IMR-90 (cell line): ENCODE measurements around the gene CAMTA2. TPM values are rescaled to one million over a fixed set of nuclear protein-coding genes. Genes with fewer than 3 reads are reported as not detected.

ENCODE experiments used
- ATAC-seq: fragments of 200-7000 bp; cut with Tn5 transposase; 2 replicates; pipeline ENCODE4 v1.9.1; 2020; ENCODE audit warnings: low read depth, mild to moderate bottlenecking, moderate library complexity
- BruUV-seq: library from RNA; stranded (reverse); fragments of 400-500 nt; replicated peaks from 2 replicates; lab custom pipeline; 2021; lab: Mats Ljungman, UMichigan
- CTCF ChIA-PET: fragments of 300-600 bp; formaldehyde crosslinking; extraction: SDS; loops from one replicate; lab custom pipeline; 2021; ENCODE audit warnings: antibody characterized with exemption; lab: Yijun Ruan, JAX
- POLR2A ChIA-PET: fragments of 300-600 bp; sonication (Branson Sonifier 250); formaldehyde crosslinking; loops from one replicate; lab custom pipeline; 2022; ENCODE audit warnings: antibody characterized with exemption; ENCODE audit not compliant: unreplicated experiment; lab: Charles Lee
- DNase-seq: peaks from one replicate; pipeline ENCODE4 v3.0.0; 2013
- H2AFZ ChIP-seq: replicated peaks from 2 replicates; pipeline ENCODE3; 2013; ENCODE audit warnings: low read length, mild to moderate bottlenecking; ENCODE audit not compliant: poor library complexity
- H2AK5ac ChIP-seq: 2 replicates; pipeline ENCODE4 v1.6.1; 2013; ENCODE audit warnings: low read depth, low read length, inconsistent platforms
- H2AK9ac ChIP-seq: replicated peaks from 2 replicates; pipeline ENCODE3; 2013; ENCODE audit warnings: mild to moderate bottlenecking, low read depth, low read length, moderate library complexity; ENCODE audit not compliant: poor library complexity
- H2BK120ac ChIP-seq: 2 replicates; pipeline ENCODE4 v1.6.1; 2013; ENCODE audit warnings: low read depth, low read length, inconsistent platforms
- H2BK15ac ChIP-seq: 3 replicates; pipeline ENCODE4 v1.6.1; 2013; ENCODE audit warnings: low read depth, low read length, inconsistent platforms
- H2BK20ac ChIP-seq: 2 replicates; pipeline ENCODE4 v1.6.1; 2013; ENCODE audit warnings: low read depth, mild to moderate bottlenecking, inconsistent platforms, low read length, moderate library complexity
- H2BK5ac ChIP-seq: 2 replicates; pipeline ENCODE4 v1.6.1; 2013; ENCODE audit warnings: mild to moderate bottlenecking, low read depth, low read length, inconsistent platforms; ENCODE audit not compliant: poor library complexity, severe bottlenecking
- H3K14ac ChIP-seq: replicated peaks from 2 replicates; pipeline ENCODE4 v1.6.1; 2013; ENCODE audit warnings: low read depth, low read length, inconsistent platforms
- H3K18ac ChIP-seq: 2 replicates; pipeline ENCODE4 v1.6.1; 2013; ENCODE audit warnings: low read depth, low read length, control low read depth
- H3K23ac ChIP-seq: 2 replicates; pipeline ENCODE4 v1.6.1; 2013; ENCODE audit warnings: low read depth, low read length, inconsistent platforms
- H3K27ac ChIP-seq: 2 replicates; pipeline ENCODE4 v1.5.1; 2013; ENCODE audit warnings: mild to moderate bottlenecking, control low read depth, low read length; ENCODE audit not compliant: insufficient read depth
- H3K27me3 ChIP-seq: 2 replicates; pipeline ENCODE4 v1.6.1; 2013; ENCODE audit warnings: low read length; ENCODE audit not compliant: control insufficient read depth, insufficient read depth
- H3K36me3 ChIP-seq: 2 replicates; pipeline ENCODE4 v1.6.1; 2013; ENCODE audit warnings: low read length, mixed read lengths; ENCODE audit not compliant: control insufficient read depth, insufficient read depth
- H3K4ac ChIP-seq: 2 replicates; pipeline ENCODE4 v1.6.1; 2013; ENCODE audit warnings: low read depth, low read length, inconsistent platforms
- H3K4me1 ChIP-seq: 2 replicates; pipeline ENCODE4 v1.6.1; 2013; ENCODE audit warnings: low read length, mixed read lengths; ENCODE audit not compliant: control insufficient read depth, insufficient read depth
- H3K4me2 ChIP-seq: 2 replicates; pipeline ENCODE4 v1.6.1; 2013; ENCODE audit warnings: low read depth, mild to moderate bottlenecking, control low read depth, low read length, moderate library complexity
- H3K4me3 ChIP-seq: 2 replicates; pipeline ENCODE4 v1.5.1; 2013; ENCODE audit warnings: low read depth, mild to moderate bottlenecking, control low read depth, low read length, moderate library complexity; ENCODE audit not compliant: insufficient read depth
- H3K56ac ChIP-seq: 2 replicates; pipeline ENCODE4 v1.6.1; 2013; ENCODE audit warnings: low read length, inconsistent platforms; ENCODE audit not compliant: insufficient read depth; ENCODE audit errors: extremely low read depth
- H3K79me1 ChIP-seq, 2 experiments: 2 replicates each; pipeline ENCODE4 v1.6.1; 2013; ENCODE audit warnings: low read length in 2 of 2, inconsistent platforms in 1 of 2, low read depth in 1 of 2
- H3K9ac ChIP-seq: 2 replicates; pipeline ENCODE4 v1.6.1; 2013; ENCODE audit warnings: low read depth, low read length, control low read depth
- H3K9me1 ChIP-seq: 2 replicates; pipeline ENCODE4 v1.6.1; 2013; ENCODE audit warnings: low read length, inconsistent platforms; ENCODE audit not compliant: insufficient read depth
- H3K9me3 ChIP-seq: 2 replicates; pipeline ENCODE4 v1.6.1; 2013; ENCODE audit warnings: low read length; ENCODE audit not compliant: control insufficient read depth, insufficient read depth
- H4K20me1 ChIP-seq: 2 replicates; pipeline ENCODE4 v1.6.1; 2013; ENCODE audit warnings: low read length, inconsistent platforms; ENCODE audit not compliant: insufficient read depth
- H4K5ac ChIP-seq: 2 replicates; pipeline ENCODE4 v1.6.1; 2013; ENCODE audit warnings: mild to moderate bottlenecking, low read depth, low read length, control low read depth
- H4K8ac ChIP-seq, 2 experiments: 2 replicates each; pipeline ENCODE4 v1.6.1; 2013; ENCODE audit warnings: low read depth in 2 of 2, low read length in 2 of 2, control low read depth in 1 of 2, inconsistent platforms in 1 of 2
- H4K91ac ChIP-seq: 2 replicates; pipeline ENCODE4 v1.6.1; 2013; ENCODE audit warnings: low read depth, low read length, inconsistent platforms; ENCODE audit not compliant: insufficient read depth
- BHLHE40 ChIP-seq: fragments of 150-350 bp; IDR thresholded peaks from 2 replicates; pipeline ENCODE4 v1.6.1; 2016; ENCODE audit warnings: mild to moderate bottlenecking, low read depth, low read length
- CEBPB ChIP-seq: IDR thresholded peaks from 2 replicates; pipeline ENCODE4 v1.6.1; 2012; ENCODE audit warnings: low read depth, low read length, improper control_type of control experiment
- CHD1 ChIP-seq: IDR thresholded peaks from 2 replicates; pipeline ENCODE4 v1.6.1; 2012; ENCODE audit warnings: low read depth, low read length, improper control_type of control experiment
- ELK1 ChIP-seq: fragments of 150-350 bp; IDR thresholded peaks from 2 replicates; pipeline ENCODE4 v1.6.1; 2016; ENCODE audit warnings: low read depth, mild to moderate bottlenecking, low read length, moderate library complexity, borderline replicate concordance
- FOS ChIP-seq: fragments of 150-350 bp; IDR thresholded peaks from 2 replicates; pipeline ENCODE4 v1.6.1; 2016; ENCODE audit warnings: low read depth, low read length
- MAZ ChIP-seq: IDR thresholded peaks from 2 replicates; pipeline ENCODE4 v1.6.1; 2012; ENCODE audit warnings: low read depth, mild to moderate bottlenecking, low read length, improper control_type of control experiment, moderate library complexity, borderline replicate concordance
- MXI1 ChIP-seq: IDR thresholded peaks from 2 replicates; pipeline ENCODE4 v1.6.1; 2012; ENCODE audit warnings: low read depth, mild to moderate bottlenecking, low read length, moderate library complexity, borderline replicate concordance
- NFE2L2 ChIP-seq: fragments of 150-350 bp; IDR thresholded peaks from 2 replicates; pipeline ENCODE4 v1.6.1; 2016; ENCODE audit warnings: low read depth, mild to moderate bottlenecking, low read length
- RAD21 ChIP-seq: IDR thresholded peaks from 2 replicates; pipeline ENCODE4 v1.6.1; 2012; ENCODE audit warnings: low read length, improper control_type of control experiment
- RFX5 ChIP-seq: IDR thresholded peaks from 2 replicates; pipeline ENCODE4 v1.8.0; 2012; ENCODE audit warnings: low read depth, mild to moderate bottlenecking, low read length, moderate library complexity
- SMC3 ChIP-seq: fragments of 150-350 bp; IDR thresholded peaks from 2 replicates; pipeline ENCODE4 v1.6.1; 2016; ENCODE audit warnings: low read depth, mild to moderate bottlenecking, antibody characterized with exemption, low read length, moderate library complexity
- USF2 ChIP-seq: fragments of 150-350 bp; IDR thresholded peaks from 2 replicates; pipeline ENCODE4 v1.6.1; 2017; ENCODE audit warnings: mild to moderate bottlenecking, antibody characterized with exemption, low read length, low read depth
- dilution Hi-C: fragments of 300-500 bp; cut with HindIII; formaldehyde crosslinking; loops from one replicate; pipeline ENCODE4 v1.14.3; 2018; ENCODE audit warnings: low sequenced_read_pairs; ENCODE audit not compliant: unreplicated experiment
- in situ Hi-C: fragments of 300-500 bp; cut with MboI; formaldehyde crosslinking; loops from 3 replicates; pipeline ENCODE4 v1.14.3; 2019; ENCODE audit warnings: low sequenced_read_pairs, inconsistent platforms, mixed read lengths
- intact Hi-C: fragments of 100-400 bp; cut with micrococcal nuclease; formaldehyde crosslinking; loops from 2 replicates; pipeline ENCODE4 v1.10.0; 2022
- polyA plus RNA-seq, 3 experiments: library from polyadenylated mRNA; depleted of rRNA; stranded (reverse); fragments of >200 nt; gene quantifications; 2 replicates each; pipeline ENCODE4 v1.2.3, GENCODE V29; 2012; ENCODE audit warnings: low replicate concordance in 1 of 3
- total RNA-seq: library from RNA; depleted of rRNA; stranded (reverse); fragments of >200 nt; gene quantifications from 2 replicates; pipeline ENCODE4 v1.2.3, GENCODE V29; 2012

Gene CAMTA2
- total and polyA plus RNA-seq, 2 of the 4 experiments (the other 2 are of a cell fraction) = 1.4 to 54.7 TPM

GRCh38 chr17:4935650-4936049 is 51.8 kb downstream of the CAMTA2 start:
- no TSS peak for BruUV-seq
- no peak for ATAC-seq
- no peak overlapping the region for H2BK15ac ChIP-seq
- no peaks in the 10 kb centered on the region for H3K9me3 ChIP-seq
- intact Hi-C loops (no loop called here), in situ Hi-C loops (no loop called here), dilution Hi-C loops (no loop called here)
- no peak overlapping the region for H3K9ac ChIP-seq
- ChIA-PET POLR2A (no interaction called here), CTCF (interaction anchor here (1.5 kb wide), 1 partner anchor 26 kb away, joined by 3 read pairs; no protein-coding TSS in a partner anchor)
- no peak overlapping the region for H3K4me2 ChIP-seq
- H4K20me1 ChIP-seq = 0 out of 2 replicates have a peak, but pooled peaks cover 7% of the 10 kb centered on the region
- no peak overlapping the region for H3K4ac ChIP-seq
- H3K4me1 ChIP-seq = peaks cover 11% of the 10 kb centered on the region
- no peak overlapping the region for H3K56ac ChIP-seq
- no peak overlapping the region for H2AFZ ChIP-seq
- no peaks in the 10 kb centered on the region for H3K27me3 ChIP-seq
- no peak overlapping the region for H2BK20ac ChIP-seq
- no peak overlapping the region for H2AK5ac ChIP-seq
- no peak overlapping the region for H4K8ac ChIP-seq
- H4K5ac ChIP-seq = no peak overlapping the region
- H3K79me1 ChIP-seq = peaks cover 10 to 21% of the 10 kb centered on the region in 2 experiments; a peak in 3 of 4 replicates
- H3K27ac ChIP-seq = no peak overlapping the region
- peaks cover 19% of the 10 kb centered on the region for H3K36me3 ChIP-seq
- H3K23ac ChIP-seq = no peak overlapping the region
- H3K9me1 ChIP-seq = peaks cover 17% of the 10 kb centered on the region
- H2BK120ac ChIP-seq = no peak overlapping the region
- no peak overlapping the region for H3K4me3 ChIP-seq
- H3K18ac ChIP-seq = no peak overlapping the region
- H3K14ac ChIP-seq = no peak overlapping the region
- TF ChIP-seq NFE2L2 (no peak), MXI1 (no peak), USF2 (no peak), RFX5 (no peak), BHLHE40 (no peak), MAZ (no peak), ELK1 (no peak), RAD21 (no peak), CHD1 (no peak), FOS (no peak), SMC3 (no peak), CEBPB (no peak)
- H2AK9ac ChIP-seq = no peak overlapping the region
- DNase-seq = no peak
- H2BK5ac ChIP-seq = no peak overlapping the region
- no peak overlapping the region for H4K91ac ChIP-seq
